Thyroid gland (tissue), 4 donors: ENCODE data around the gene IP6K3. TPM values are rescaled to one million over a fixed set of nuclear protein-coding genes. Genes with fewer than 3 reads are reported as not detected.

Source experiments
- DNase-seq, 2 donors: peaks; one replicate each; pipeline ENCODE4 v3.0.0-alpha.2; 2019
- H3K27ac ChIP-seq, 3 donors: fragments of 200-600 bp; sonication (generic); 1 replicate in 2 of 3; 2 replicates in 1 of 3; pipeline ENCODE4 v1.5.1; 2016 to 2019; ENCODE audit warnings: mild to moderate bottlenecking in 1 of 3, moderate library complexity in 1 of 3
- H3K27me3 ChIP-seq: fragments of 200-600 bp; sonication (generic); one replicate; pipeline ENCODE4 v1.5.1; 2019
- H3K36me3 ChIP-seq, 2 donors: fragments of 200-600 bp; sonication (generic); one replicate each; pipeline ENCODE4 v1.5.1; 2016 to 2019
- H3K4me1 ChIP-seq, 2 donors: fragments of 200-600 bp; sonication (generic); one replicate each; pipeline ENCODE4 v1.5.1; 2017 to 2019
- H3K4me3 ChIP-seq, 3 donors: fragments of 200-600 bp; sonication (generic); replicated peaks in 1 of 3; 1 replicate in 2 of 3; 2 replicates in 1 of 3; pipeline ENCODE4 v1.5.1; 2016; ENCODE audit warnings: mild to moderate bottlenecking in 1 of 3
- H3K9me3 ChIP-seq: fragments of 200-600 bp; sonication (generic); one replicate; pipeline ENCODE4 v1.5.1; 2017
- CTCF ChIP-seq, 6 experiments: fragments of 200-600 bp in 3 of 6; fragments of 450-650 bp in 3 of 6; sonication (generic) in 3 of 6; IDR thresholded peaks; one replicate each; pipeline ENCODE4 v1.5.1; 2016 to 2019; ENCODE audit warnings: antibody characterized with exemption in 6 of 6, mild to moderate bottlenecking in 2 of 6, inconsistent platforms in 1 of 6, moderate library complexity in 1 of 6
- POLR2A ChIP-seq, 2 donors: fragments of 450-650 bp; IDR thresholded peaks; one replicate each; pipeline ENCODE4 v1.6.1; 2017; ENCODE audit warnings: antibody characterized with exemption in 2 of 2, mild to moderate bottlenecking in 2 of 2, moderate library complexity in 1 of 2
- WGBS, 2 donors: methylation state at CpG; one replicate each; pipeline ENCODE4 v1.1.5; 2017; 5-methylcytosine and 5-hydroxymethylcytosine counted together
- intact Hi-C: fragments of 100-400 bp; cut with DNase I; formaldehyde crosslinking; loops from one replicate; pipeline ENCODE4 v1.15.1; 2023
- total RNA-seq, 4 donors: library from RNA; depleted of rRNA; stranded (reverse); fragments of >200 nt; gene quantifications; one replicate each; pipeline ENCODE4 v1.2.3, GENCODE V29; 2016

Gene IP6K3
- total RNA-seq, 4 donors from 2014 or later: 7.9 to 20.5 (median 17.1) TPM

- Histone ChIP-seq H3K9me3 (no peaks in the 10 kb centered on the region), H3K36me3 (peaks cover 9 to 17% of the 10 kb centered on the region in 2 donors), H3K27me3 (no peaks in the 10 kb centered on the region), H3K4me3 (no peak overlapping the region), H3K27ac (peak overlapping the region; percentile 25 to 90 (median 66)), H3K4me1 (peaks cover 43 to 46% of the 10 kb centered on the region in 2 donors)
- intact Hi-C loops: no loop called here
- WGBS, 2 donors: 82 to 93% methylated on average over 4 to 6 of the region's 6 CpGs
- no peak for DNase-seq
- TF ChIP-seq POLR2A (IDR thresholded peaks at IDR 0.05) (no peak), CTCF (IDR thresholded peaks at IDR 0.05) (no peak)
Measured at GRCh38 chr6:33732385-33732784, 14.3 kb downstream of the IP6K3 start.

GRCh38 chr6:33731751-33732282 is 14.9 kb downstream of the IP6K3 start:
- Histone ChIP-seq H3K4me3 (no peak overlapping the region), H3K9me3 (no peaks in the 10 kb centered on the region), H3K27me3 (no peaks in the 10 kb centered on the region), H3K4me1 (peaks cover 44 to 46% of the 10 kb centered on the region in 2 donors), H3K36me3 (peaks cover 9 to 17% of the 10 kb centered on the region in 2 donors), H3K27ac (peak overlapping the region; percentile 66 to 90 (median 70))
- peak; percentile 48 to 49 for DNase-seq
- intact Hi-C loops: no loop called here
- WGBS, 2 donors: 62 to 77% methylated on average over 9 of the region's 9 CpGs
- no peak for TF ChIP-seq CTCF (IDR thresholded peaks at IDR 0.05)
- no peak for TF ChIP-seq POLR2A (IDR thresholded peaks at IDR 0.05)

GRCh38 chr6:33731035-33731434 is 15.7 kb downstream of the IP6K3 start:
- TF ChIP-seq POLR2A (IDR thresholded peaks at IDR 0.05): no peak
- no peak for TF ChIP-seq CTCF (IDR thresholded peaks at IDR 0.05)
- Histone ChIP-seq H3K27me3 (no peaks in the 10 kb centered on the region), H3K9me3 (no peaks in the 10 kb centered on the region), H3K4me3 (no peak overlapping the region), H3K36me3 (peaks cover 9 to 17% of the 10 kb centered on the region in 2 donors), H3K4me1 (peaks cover 44 to 46% of the 10 kb centered on the region in 2 donors), H3K27ac (peak overlapping the region; percentile 66 to 90 (median 70))
- 82 to 93% methylated on average over 5 to 6 of the region's 7 CpGs for WGBS, 2 donors
- intact Hi-C loops: no loop called here
- DNase-seq: no peak

- intact Hi-C loops: no loop called here
- Histone ChIP-seq H3K4me1 (peaks cover 44 to 46% of the 10 kb centered on the region in 2 donors), H3K27ac (peak overlapping the region; percentile 66 to 90 (median 70)), H3K36me3 (peaks cover 9 to 17% of the 10 kb centered on the region in 2 donors), H3K4me3 (no peak overlapping the region), H3K9me3 (no peaks in the 10 kb centered on the region), H3K27me3 (no peaks in the 10 kb centered on the region)
- WGBS, 2 donors: 74 to 75% methylated on average over 8 to 10 of the region's 10 CpGs
- TF ChIP-seq POLR2A (IDR thresholded peaks at IDR 0.05) (no peak), CTCF (IDR thresholded peaks at IDR 0.05) (no peak)
- peak; percentile 59 to 65 for DNase-seq
Measured at GRCh38 chr6:33730611-33731010, 16.1 kb downstream of the IP6K3 start.

GRCh38 chr6:33729059-33729458 is 17.6 kb downstream of the IP6K3 start:
- H3K27ac ChIP-seq: peak overlapping the region; percentile 66 to 90 (median 70)
- peaks cover 0 to 6% of the 10 kb centered on the region in 2 donors for H3K36me3 ChIP-seq
- H3K9me3 ChIP-seq: no peaks in the 10 kb centered on the region

More at GRCh38 chr6:33729059-33729458, 17.6 kb downstream of the IP6K3 start:
- DNase-seq: no peak
- no peaks in the 10 kb centered on the region for H3K27me3 ChIP-seq
- no peak overlapping the region for H3K4me3 ChIP-seq
- H3K4me1 ChIP-seq: peaks cover 47 to 51% of the 10 kb centered on the region in 2 donors
- TF ChIP-seq CTCF (IDR thresholded peaks at IDR 0.05) (no peak), POLR2A (IDR thresholded peaks at IDR 0.05) (no peak)
- intact Hi-C loops: no loop called here
- WGBS, 2 donors: 83 to 91% methylated on average over 2 to 5 of the region's 6 CpGs
